LNCaP clone FGC (cell line): ENCODE results near the gene MFAP3.

Experiments used
- DNase-seq: peaks from one replicate; pipeline ENCODE4 v3.0.0-alpha.2; 2011; ENCODE audit warnings: low read depth
- H3K4me3 ChIP-seq: 2 replicates; pipeline ENCODE4 v1.5.1; 2011; ENCODE audit warnings: mild to moderate bottlenecking, low read depth, low read length, control low read depth
- TF ChIP-seq, protein P1 (sequence below): IDR thresholded peaks from 2 replicates; pipeline ENCODE4 v1.5.1; 2012; ENCODE audit warnings: mild to moderate bottlenecking; ENCODE audit not compliant: control insufficient read depth, insufficient read depth; ENCODE audit errors: extremely low read depth

MFAP3 gene

GRCh38 chr5:154076240-154076922 lies 37.6 kb downstream of the MFAP3 start:
- H3K4me3 ChIP-seq: no peak overlapping the region
- DNase-seq: no peak
- TF ChIP-seq, protein P1, sequence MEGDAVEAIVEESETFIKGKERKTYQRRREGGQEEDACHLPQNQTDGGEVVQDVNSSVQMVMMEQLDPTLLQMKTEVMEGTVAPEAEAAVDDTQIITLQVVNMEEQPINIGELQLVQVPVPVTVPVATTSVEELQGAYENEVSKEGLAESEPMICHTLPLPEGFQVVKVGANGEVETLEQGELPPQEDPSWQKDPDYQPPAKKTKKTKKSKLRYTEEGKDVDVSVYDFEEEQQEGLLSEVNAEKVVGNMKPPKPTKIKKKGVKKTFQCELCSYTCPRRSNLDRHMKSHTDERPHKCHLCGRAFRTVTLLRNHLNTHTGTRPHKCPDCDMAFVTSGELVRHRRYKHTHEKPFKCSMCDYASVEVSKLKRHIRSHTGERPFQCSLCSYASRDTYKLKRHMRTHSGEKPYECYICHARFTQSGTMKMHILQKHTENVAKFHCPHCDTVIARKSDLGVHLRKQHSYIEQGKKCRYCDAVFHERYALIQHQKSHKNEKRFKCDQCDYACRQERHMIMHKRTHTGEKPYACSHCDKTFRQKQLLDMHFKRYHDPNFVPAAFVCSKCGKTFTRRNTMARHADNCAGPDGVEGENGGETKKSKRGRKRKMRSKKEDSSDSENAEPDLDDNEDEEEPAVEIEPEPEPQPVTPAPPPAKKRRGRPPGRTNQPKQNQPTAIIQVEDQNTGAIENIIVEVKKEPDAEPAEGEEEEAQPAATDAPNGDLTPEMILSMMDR: no peak

DNA sequence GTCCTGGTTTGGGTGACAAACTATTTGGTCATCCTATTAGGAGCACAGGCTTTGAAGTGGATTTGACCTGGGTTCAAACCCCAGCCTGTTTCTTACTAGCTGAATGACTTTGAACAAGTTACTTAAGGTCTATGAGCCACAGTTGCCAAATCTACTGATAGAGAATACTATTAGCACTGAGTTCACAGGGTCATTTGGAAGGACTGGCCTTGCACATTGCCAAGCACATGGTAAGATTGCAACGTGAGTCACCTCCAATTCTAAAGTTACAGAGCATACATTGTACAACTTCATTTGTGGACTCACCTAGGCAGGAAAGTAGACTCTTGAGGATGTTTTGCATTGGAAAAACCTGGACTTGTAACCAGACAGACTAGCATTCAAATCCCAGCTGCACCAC lies 38.9 kb downstream of the MFAP3 start:
- TF ChIP-seq, protein P1: no peak
- DNase-seq: no peak
- H3K4me3 ChIP-seq: no peak overlapping the region

GRCh38 chr5:154078272-154078671 lies 39.5 kb downstream of the MFAP3 start:
- TF ChIP-seq, protein P1: no peak
- H3K4me3 ChIP-seq: no peak overlapping the region
- DNase-seq: no peak

DNA sequence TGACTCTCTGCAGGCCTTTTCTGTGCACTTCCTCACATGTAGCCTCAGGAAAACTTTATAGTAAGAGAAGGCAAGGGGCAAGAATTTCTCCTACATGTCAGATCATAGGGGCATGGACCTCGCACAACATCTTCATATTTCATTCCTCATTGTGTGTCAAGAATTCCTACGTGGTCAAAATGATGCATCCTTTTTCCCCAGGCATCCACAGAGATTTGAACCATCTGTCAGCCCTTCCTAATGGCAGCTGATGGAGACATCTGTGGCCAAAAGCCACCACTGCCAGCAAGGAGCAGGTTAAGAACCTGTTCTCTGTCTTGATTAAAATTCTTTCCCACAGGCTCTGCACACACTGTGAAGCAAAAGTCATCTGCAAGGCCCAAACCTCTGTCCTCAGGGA lies 42.5 kb downstream of the MFAP3 start:
- no peak for DNase-seq
- TF ChIP-seq, protein P1: no peak
- no peak overlapping the region for H3K4me3 ChIP-seq

GRCh38 chr5:154084062-154084639 lies 45.4 kb downstream of the MFAP3 start:
- TF ChIP-seq, protein P1: no peak
- H3K4me3 ChIP-seq: no peak overlapping the region
- DNase-seq: peak; percentile 21

- no peak overlapping the region for H3K4me3 ChIP-seq
- no peak for DNase-seq
- TF ChIP-seq, protein P1: no peak
Measured at GRCh38 chr5:154086146-154086545, 47.4 kb downstream of the MFAP3 start.

- H3K4me3 ChIP-seq: no peak overlapping the region
- TF ChIP-seq, protein P1: no peak
- no peak for DNase-seq
Measured at GRCh38 chr5:154086641-154087040, 47.9 kb downstream of the MFAP3 start.
